Loucy (cell line): ENCODE measurements around the gene MUSK.

Experiments used
- CTCF ChIP-seq: fragments of 200-600 bp; sonication (generic); conservative IDR thresholded peaks from 2 replicates; pipeline ENCODE4 v1.5.1; 2014; ENCODE audit warnings: mild to moderate bottlenecking, antibody characterized with exemption, low read length
- EZH2phosphoT487 ChIP-seq: fragments of 200-600 bp; IDR thresholded peaks from 2 replicates; pipeline ENCODE4 v1.6.1; 2018; ENCODE audit warnings: antibody characterized with exemption, mild to moderate bottlenecking, moderate library complexity, borderline replicate concordance

GRCh38 chr9:110745676-110746075 is 77.1 kb downstream of the MUSK start:
- TF ChIP-seq CTCF (no peak), EZH2phosphoT487 (no peak)
